ENCODE measurements around the gene SPIRE1. TPM values are rescaled to one million over a fixed set of nuclear protein-coding genes. Genes with fewer than 3 reads are reported as not detected.

SPIRE1 gene
- total and polyA plus RNA-seq, 4 experiments from 2014 or later, result 1.7 to 3.0 (median 1.8) TPM; not detected in 1

DNA sequence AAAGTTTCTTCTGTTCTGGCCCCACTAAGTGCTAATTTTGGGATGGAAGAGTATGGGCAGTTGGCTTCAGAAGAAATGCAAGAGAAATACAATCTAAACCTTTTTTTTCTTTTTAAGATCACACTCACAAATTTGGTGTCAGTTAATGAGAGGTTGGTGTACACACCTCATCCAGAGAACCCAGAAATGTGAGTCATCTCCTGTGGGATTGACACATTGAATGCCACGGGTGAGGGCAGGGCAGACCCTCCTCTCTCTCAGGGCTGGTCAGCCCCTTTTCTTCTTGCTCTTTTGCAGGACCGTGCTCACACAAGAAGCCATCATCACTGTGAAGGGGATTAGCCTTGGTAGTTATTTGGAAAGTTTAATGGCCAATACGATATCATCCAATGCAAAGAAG lies 231.0 kb downstream of the SPIRE1 start:
- no peaks in the 10 kb centered on the region for H3K4me1 Mint-ChIP-seq
- intact Hi-C loops (cut with micrococcal nuclease), result no loop called here
- no peaks in the 10 kb centered on the region for H3K9me3 Mint-ChIP-seq
- peaks cover 0 to 3% of the 10 kb centered on the region in 2 donors for H3K27me3 Mint-ChIP-seq
- no peak overlapping the region for H3K4me3 Mint-ChIP-seq
- H3K36me3 ChIP-seq (ENCODE audit: insufficient read depth, low read length), result no peaks in the 10 kb centered on the region
- H3K36me3 Mint-ChIP-seq, result no peaks in the 10 kb centered on the region
- H3K27ac Mint-ChIP-seq, result no peak overlapping the region
- CTCF ChIA-PET (ENCODE audit: partially characterized antibody), result no interaction called here
- no peak overlapping the region for H3K4me3 ChIP-seq (ENCODE audit: low read length in 2 of 2)
- POLR2A ChIA-PET (ENCODE audit: partially characterized antibody), result no interaction called here
- no peaks in the 10 kb centered on the region for H3K4me1 ChIP-seq (ENCODE audit: insufficient read depth, low read length)
- H3K9me3 ChIP-seq (ENCODE audit: control insufficient read depth in 1 of 2, low read length in 2 of 2), result no peaks in the 10 kb centered on the region
- DNase-seq, result no peak
- no peak overlapping the region for H3K27ac ChIP-seq (ENCODE audit: low read depth, low read length)
- H3K27me3 ChIP-seq (ENCODE audit: insufficient read depth, low read length), result no peaks in the 10 kb centered on the region

DNA sequence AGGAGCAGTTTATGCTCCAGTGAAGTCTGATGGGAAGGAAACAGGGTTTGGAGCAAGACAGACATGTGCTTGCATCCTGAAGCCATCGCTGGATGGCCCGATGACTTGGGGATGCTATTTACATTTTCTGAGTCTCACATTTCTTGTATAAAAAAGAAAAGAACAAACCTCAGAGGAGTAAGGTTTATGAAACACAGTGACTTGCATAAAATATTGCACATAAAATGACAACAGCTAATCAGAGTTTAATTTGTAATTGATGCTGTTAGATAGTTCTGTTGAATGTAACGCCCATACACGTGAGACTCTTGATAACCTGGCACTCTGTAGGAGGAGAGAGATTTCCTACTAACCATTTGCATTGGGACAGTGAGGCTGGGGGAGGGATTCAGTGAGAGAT lies 233.7 kb downstream of the SPIRE1 start:
- H3K36me3 Mint-ChIP-seq, result no peaks in the 10 kb centered on the region
- no peak overlapping the region for H3K27ac ChIP-seq (ENCODE audit: low read depth, low read length)
- H3K4me3 ChIP-seq (ENCODE audit: low read length in 2 of 2), result no peak overlapping the region
- ChIA-PET POLR2A (ENCODE audit: partially characterized antibody) (no interaction called here), CTCF (ENCODE audit: partially characterized antibody) (interaction anchor here (1.2 kb wide), 1 partner anchor 11 kb away, joined by 3 read pairs; no protein-coding TSS in a partner anchor)
- H3K9me3 ChIP-seq (ENCODE audit: control insufficient read depth in 1 of 2, low read length in 2 of 2), result no peaks in the 10 kb centered on the region
- no peak for DNase-seq
- no peak overlapping the region for H3K4me3 Mint-ChIP-seq
- H3K36me3 ChIP-seq (ENCODE audit: insufficient read depth, low read length), result no peaks in the 10 kb centered on the region
- H3K27ac Mint-ChIP-seq, result no peak overlapping the region
- no peaks in the 10 kb centered on the region for H3K27me3 ChIP-seq (ENCODE audit: insufficient read depth, low read length)
- no peaks in the 10 kb centered on the region for H3K9me3 Mint-ChIP-seq
- peaks cover 0 to 3% of the 10 kb centered on the region in 2 donors for H3K27me3 Mint-ChIP-seq
- peaks cover 2 to 9% (median 6%) of the 10 kb centered on the region in 4 donors for H3K4me1 Mint-ChIP-seq
- intact Hi-C loops (cut with micrococcal nuclease), result no loop called here
- H3K4me1 ChIP-seq (ENCODE audit: insufficient read depth, low read length), result no peaks in the 10 kb centered on the region

DNA sequence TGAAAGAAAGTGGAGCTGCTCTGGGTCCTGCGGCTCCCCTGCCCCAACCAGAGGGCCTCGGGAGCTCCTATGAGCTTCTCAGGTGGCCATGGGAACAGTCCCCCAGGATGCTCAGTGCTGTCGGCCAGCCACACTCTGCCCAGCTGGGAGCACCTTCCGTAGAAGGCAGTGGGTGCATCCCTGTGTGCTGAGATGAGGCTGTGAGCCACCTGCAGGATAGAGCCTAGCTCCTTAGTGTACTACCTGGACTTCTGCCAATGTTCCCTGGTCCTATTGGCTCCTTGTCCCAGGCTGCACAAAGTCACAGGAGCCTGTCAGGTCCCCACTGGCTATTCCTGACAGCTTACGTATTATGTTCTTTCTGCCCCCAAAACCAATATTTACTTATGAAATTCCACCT lies 234.1 kb downstream of the SPIRE1 start:
- no peak for DNase-seq
- POLR2A ChIA-PET (ENCODE audit: partially characterized antibody), result no interaction called here
- H3K27ac ChIP-seq (ENCODE audit: low read depth, low read length), result no peak overlapping the region
- Mint-ChIP-seq H3K27ac (no peak overlapping the region), H3K4me1 (peaks cover 2 to 9% (median 6%) of the 10 kb centered on the region in 4 donors), H3K27me3 (peaks cover 0 to 3% of the 10 kb centered on the region in 2 donors), H3K36me3 (no peaks in the 10 kb centered on the region), H3K4me3 (no peak overlapping the region), H3K9me3 (no peaks in the 10 kb centered on the region)
- H3K36me3 ChIP-seq (ENCODE audit: insufficient read depth, low read length), result no peaks in the 10 kb centered on the region
- no peaks in the 10 kb centered on the region for H3K4me1 ChIP-seq (ENCODE audit: insufficient read depth, low read length)
- intact Hi-C loops (cut with micrococcal nuclease), result no loop called here
- no peaks in the 10 kb centered on the region for H3K27me3 ChIP-seq (ENCODE audit: insufficient read depth, low read length)
- CTCF ChIA-PET (ENCODE audit: partially characterized antibody), result interaction anchor here (1.2 kb wide), 1 partner anchor 11 kb away, joined by 3 read pairs; no protein-coding TSS in a partner anchor
- no peak overlapping the region for H3K4me3 ChIP-seq (ENCODE audit: low read length in 2 of 2)
- H3K9me3 ChIP-seq (ENCODE audit: control insufficient read depth in 1 of 2, low read length in 2 of 2), result no peaks in the 10 kb centered on the region

DNA sequence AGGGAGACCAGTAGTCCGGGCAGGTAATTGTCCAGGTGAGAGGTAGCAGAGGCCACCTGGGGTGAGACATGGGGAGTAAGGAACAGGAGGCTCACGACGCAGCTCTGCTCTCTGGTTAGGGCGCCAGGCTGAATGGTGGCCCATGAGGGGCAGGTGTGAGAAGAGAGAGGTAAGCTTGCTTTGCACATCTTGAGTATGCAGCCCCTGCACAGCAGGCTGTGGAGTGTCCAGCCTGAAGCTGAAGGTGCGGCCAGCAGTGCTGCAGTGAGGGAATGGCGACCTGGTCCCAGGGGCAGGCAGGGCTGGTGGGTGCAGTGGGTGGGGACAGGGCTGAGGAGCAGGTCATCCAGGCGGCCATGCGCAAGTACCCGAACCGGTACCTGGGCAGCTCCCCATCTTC lies 234.5 kb downstream of the SPIRE1 start:
- Histone ChIP-seq H3K27ac (ENCODE audit: low read depth, low read length) (no peak overlapping the region), H3K36me3 (ENCODE audit: insufficient read depth, low read length) (no peaks in the 10 kb centered on the region), H3K4me1 (ENCODE audit: insufficient read depth, low read length) (no peaks in the 10 kb centered on the region), H3K4me3 (ENCODE audit: low read length in 2 of 2) (no peak overlapping the region), H3K27me3 (ENCODE audit: insufficient read depth, low read length) (no peaks in the 10 kb centered on the region), H3K9me3 (ENCODE audit: control insufficient read depth in 1 of 2, low read length in 2 of 2) (no peaks in the 10 kb centered on the region)
- Mint-ChIP-seq H3K4me1 (peaks cover 2 to 12% (median 6%) of the 10 kb centered on the region in 4 donors), H3K9me3 (no peaks in the 10 kb centered on the region), H3K27me3 (peaks cover 0 to 3% of the 10 kb centered on the region in 2 donors), H3K36me3 (no peaks in the 10 kb centered on the region), H3K4me3 (no peak overlapping the region), H3K27ac (no peak overlapping the region)
- DNase-seq, result no peak
- CTCF ChIA-PET (ENCODE audit: partially characterized antibody), result interaction anchor here (1.2 kb wide), 1 partner anchor 11 kb away, joined by 3 read pairs; no protein-coding TSS in a partner anchor
- POLR2A ChIA-PET (ENCODE audit: partially characterized antibody), result no interaction called here
- intact Hi-C loops (cut with micrococcal nuclease), result no loop called here

DNA sequence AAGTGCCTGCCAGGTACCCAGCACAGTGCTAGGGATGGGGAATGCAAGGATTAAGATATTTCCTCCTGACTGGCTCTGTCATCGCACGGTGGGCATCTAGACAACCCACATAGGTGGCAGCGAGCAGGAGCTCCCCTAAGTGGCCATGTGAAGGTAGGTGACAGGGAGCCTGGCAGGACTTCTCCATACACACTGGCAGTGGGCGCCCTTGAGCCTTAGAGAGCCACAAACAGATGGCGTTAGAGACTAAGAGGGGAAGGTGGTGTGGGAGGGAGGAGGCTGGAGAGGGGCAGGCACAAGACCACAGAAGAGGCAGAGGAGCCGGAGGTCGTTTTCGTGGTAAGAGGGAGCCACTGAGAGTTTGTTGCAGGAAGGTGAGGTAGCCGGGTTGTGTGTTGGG lies 235.0 kb downstream of the SPIRE1 start:
- ChIA-PET CTCF (ENCODE audit: partially characterized antibody) (interaction anchor here (1.0 kb wide), 1 partner anchor 10 kb away, joined by 3 read pairs; no protein-coding TSS in a partner anchor), POLR2A (ENCODE audit: partially characterized antibody) (no interaction called here)
- H3K27ac ChIP-seq (ENCODE audit: low read depth, low read length), result no peak overlapping the region
- H3K27me3 Mint-ChIP-seq, result peaks cover 0 to 3% of the 10 kb centered on the region in 2 donors
- H3K4me1 Mint-ChIP-seq, result peaks cover 2 to 14% (median 6%) of the 10 kb centered on the region in 4 donors
- no peaks in the 10 kb centered on the region for H3K9me3 Mint-ChIP-seq
- intact Hi-C loops (cut with micrococcal nuclease), result no loop called here
- no peaks in the 10 kb centered on the region for H3K36me3 ChIP-seq (ENCODE audit: insufficient read depth, low read length)
- H3K4me3 Mint-ChIP-seq, result no peak overlapping the region
- H3K9me3 ChIP-seq (ENCODE audit: control insufficient read depth in 1 of 2, low read length in 2 of 2), result no peaks in the 10 kb centered on the region
- DNase-seq, result no peak
- H3K4me1 ChIP-seq (ENCODE audit: insufficient read depth, low read length), result no peaks in the 10 kb centered on the region
- H3K27ac Mint-ChIP-seq, result no peak overlapping the region
- no peak overlapping the region for H3K4me3 ChIP-seq (ENCODE audit: low read length in 2 of 2)
- no peaks in the 10 kb centered on the region for H3K36me3 Mint-ChIP-seq
- H3K27me3 ChIP-seq (ENCODE audit: insufficient read depth, low read length), result no peaks in the 10 kb centered on the region

DNA sequence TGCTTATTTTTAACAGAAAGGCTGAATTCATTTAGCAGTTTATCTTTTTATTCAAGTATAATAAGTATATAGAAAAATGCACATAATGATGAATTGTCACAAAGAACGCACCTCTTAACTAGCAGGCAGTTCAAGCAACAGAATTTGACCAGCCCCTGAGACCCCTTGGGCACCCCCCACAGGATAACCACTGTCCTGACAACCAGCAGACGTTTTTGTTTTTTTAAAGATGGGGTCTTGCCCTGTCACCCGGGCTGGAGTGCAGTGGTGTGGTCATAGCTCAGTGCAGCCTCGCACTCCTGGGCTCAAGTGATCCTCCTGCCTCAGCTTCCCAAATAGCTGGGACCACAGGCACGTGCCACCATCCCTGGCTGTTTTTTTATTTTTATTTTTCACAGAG lies 236.2 kb downstream of the SPIRE1 start:
- no peak overlapping the region for H3K27ac ChIP-seq (ENCODE audit: low read depth, low read length)
- H3K4me1 ChIP-seq (ENCODE audit: insufficient read depth, low read length), result no peaks in the 10 kb centered on the region
- no peaks in the 10 kb centered on the region for H3K9me3 Mint-ChIP-seq
- DNase-seq, result no peak
- H3K27ac Mint-ChIP-seq, result no peak overlapping the region
- no peak overlapping the region for H3K4me3 ChIP-seq (ENCODE audit: low read length in 2 of 2)
- H3K27me3 ChIP-seq (ENCODE audit: insufficient read depth, low read length), result no peaks in the 10 kb centered on the region
- intact Hi-C loops (cut with micrococcal nuclease), result no loop called here
- H3K36me3 Mint-ChIP-seq, result no peaks in the 10 kb centered on the region
- ChIA-PET POLR2A (ENCODE audit: partially characterized antibody) (no interaction called here), CTCF (ENCODE audit: partially characterized antibody) (no interaction called here)
- no peaks in the 10 kb centered on the region for H3K36me3 ChIP-seq (ENCODE audit: insufficient read depth, low read length)
- H3K4me1 Mint-ChIP-seq, result peaks cover 2 to 14% (median 6%) of the 10 kb centered on the region in 4 donors
- H3K9me3 ChIP-seq (ENCODE audit: control insufficient read depth in 1 of 2, low read length in 2 of 2), result no peaks in the 10 kb centered on the region
- H3K4me3 Mint-ChIP-seq, result peak overlapping the region in 2 of 8 donors; percentile 57 to 72
- peaks cover 0 to 3% of the 10 kb centered on the region in 2 donors for H3K27me3 Mint-ChIP-seq

- Mint-ChIP-seq H3K4me1 (peaks cover 2 to 14% (median 6%) of the 10 kb centered on the region in 4 donors), H3K27ac (peak overlapping the region in 3 of 7 donors; percentile 15 to 83 (median 27)), H3K9me3 (no peaks in the 10 kb centered on the region), H3K4me3 (peak overlapping the region; percentile 57 to 85 (median 70)), H3K27me3 (peaks cover 0 to 3% of the 10 kb centered on the region in 2 donors), H3K36me3 (no peaks in the 10 kb centered on the region)
- intact Hi-C loops (cut with micrococcal nuclease), result no loop called here
- ChIA-PET CTCF (ENCODE audit: partially characterized antibody) (no interaction called here), POLR2A (ENCODE audit: partially characterized antibody) (no interaction called here)
- no peaks in the 10 kb centered on the region for H3K9me3 ChIP-seq (ENCODE audit: control insufficient read depth in 1 of 2, low read length in 2 of 2)
- H3K4me1 ChIP-seq (ENCODE audit: insufficient read depth, low read length), result no peaks in the 10 kb centered on the region
- H3K27me3 ChIP-seq (ENCODE audit: insufficient read depth, low read length), result no peaks in the 10 kb centered on the region
- no peaks in the 10 kb centered on the region for H3K36me3 ChIP-seq (ENCODE audit: insufficient read depth, low read length)
- H3K27ac ChIP-seq (ENCODE audit: low read depth, low read length), result no peak overlapping the region
- H3K4me3 ChIP-seq (ENCODE audit: low read length in 2 of 2), result no peak overlapping the region
- DNase-seq, result no peak
Observed at GRCh38 chr18:12420821-12421421, 237.0 kb downstream of the SPIRE1 start.

Measured in CD4-positive, alpha-beta memory T cell (primary cell).